ENCODE data around the gene DMWD.
A peak's percentile ranks its signal among the peaks of the same experiment; 100 is the strongest.

DNA sequence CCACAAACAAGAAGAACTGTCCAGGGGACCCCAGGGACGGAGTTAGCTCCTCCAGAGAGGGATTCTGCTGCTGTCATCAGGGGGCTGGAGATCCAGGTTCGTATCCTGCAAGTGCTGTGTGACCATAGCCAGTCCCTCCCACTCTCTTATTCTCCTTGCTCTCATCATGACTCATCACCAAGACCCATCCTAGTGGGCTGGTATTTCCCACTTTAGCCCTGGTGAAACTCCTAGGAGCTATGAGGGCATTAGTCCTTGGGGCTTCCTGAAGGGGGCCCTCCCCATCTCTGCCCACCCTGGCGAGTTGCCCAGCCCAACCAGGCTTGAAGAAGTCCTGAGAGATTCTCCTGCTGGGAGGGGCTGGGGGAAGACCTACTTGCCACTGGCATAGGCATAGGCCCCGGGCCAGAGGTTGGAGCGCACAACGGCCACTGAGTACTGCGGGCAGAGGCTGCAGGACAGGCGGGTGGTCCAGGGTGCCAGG is 7.5 kb upstream of the DMWD start:
- no peak for TF ChIP-seq POLR2A (IDR thresholded peaks at IDR 0.05; ENCODE audit: low read length)
- no peak for TF ChIP-seq MYC (IDR thresholded peaks at IDR 0.05; ENCODE audit: borderline replicate concordance, low read length)
- TF ChIP-seq CEBPB (IDR thresholded peaks at IDR 0.05) = no peak
- TF ChIP-seq, protein P1, sequence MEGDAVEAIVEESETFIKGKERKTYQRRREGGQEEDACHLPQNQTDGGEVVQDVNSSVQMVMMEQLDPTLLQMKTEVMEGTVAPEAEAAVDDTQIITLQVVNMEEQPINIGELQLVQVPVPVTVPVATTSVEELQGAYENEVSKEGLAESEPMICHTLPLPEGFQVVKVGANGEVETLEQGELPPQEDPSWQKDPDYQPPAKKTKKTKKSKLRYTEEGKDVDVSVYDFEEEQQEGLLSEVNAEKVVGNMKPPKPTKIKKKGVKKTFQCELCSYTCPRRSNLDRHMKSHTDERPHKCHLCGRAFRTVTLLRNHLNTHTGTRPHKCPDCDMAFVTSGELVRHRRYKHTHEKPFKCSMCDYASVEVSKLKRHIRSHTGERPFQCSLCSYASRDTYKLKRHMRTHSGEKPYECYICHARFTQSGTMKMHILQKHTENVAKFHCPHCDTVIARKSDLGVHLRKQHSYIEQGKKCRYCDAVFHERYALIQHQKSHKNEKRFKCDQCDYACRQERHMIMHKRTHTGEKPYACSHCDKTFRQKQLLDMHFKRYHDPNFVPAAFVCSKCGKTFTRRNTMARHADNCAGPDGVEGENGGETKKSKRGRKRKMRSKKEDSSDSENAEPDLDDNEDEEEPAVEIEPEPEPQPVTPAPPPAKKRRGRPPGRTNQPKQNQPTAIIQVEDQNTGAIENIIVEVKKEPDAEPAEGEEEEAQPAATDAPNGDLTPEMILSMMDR (IDR thresholded peaks at IDR 0.05) = no peak
- TF ChIP-seq, protein P2, sequence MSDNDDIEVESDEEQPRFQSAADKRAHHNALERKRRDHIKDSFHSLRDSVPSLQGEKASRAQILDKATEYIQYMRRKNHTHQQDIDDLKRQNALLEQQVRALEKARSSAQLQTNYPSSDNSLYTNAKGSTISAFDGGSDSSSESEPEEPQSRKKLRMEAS (IDR thresholded peaks at IDR 0.05) = no peak
- no peak for TF ChIP-seq RAD21 (conservative IDR thresholded peaks at IDR 0.05 in 1 of 2, IDR thresholded peaks at IDR 0.05 in 1 of 2)
- TF ChIP-seq, protein P3, sequence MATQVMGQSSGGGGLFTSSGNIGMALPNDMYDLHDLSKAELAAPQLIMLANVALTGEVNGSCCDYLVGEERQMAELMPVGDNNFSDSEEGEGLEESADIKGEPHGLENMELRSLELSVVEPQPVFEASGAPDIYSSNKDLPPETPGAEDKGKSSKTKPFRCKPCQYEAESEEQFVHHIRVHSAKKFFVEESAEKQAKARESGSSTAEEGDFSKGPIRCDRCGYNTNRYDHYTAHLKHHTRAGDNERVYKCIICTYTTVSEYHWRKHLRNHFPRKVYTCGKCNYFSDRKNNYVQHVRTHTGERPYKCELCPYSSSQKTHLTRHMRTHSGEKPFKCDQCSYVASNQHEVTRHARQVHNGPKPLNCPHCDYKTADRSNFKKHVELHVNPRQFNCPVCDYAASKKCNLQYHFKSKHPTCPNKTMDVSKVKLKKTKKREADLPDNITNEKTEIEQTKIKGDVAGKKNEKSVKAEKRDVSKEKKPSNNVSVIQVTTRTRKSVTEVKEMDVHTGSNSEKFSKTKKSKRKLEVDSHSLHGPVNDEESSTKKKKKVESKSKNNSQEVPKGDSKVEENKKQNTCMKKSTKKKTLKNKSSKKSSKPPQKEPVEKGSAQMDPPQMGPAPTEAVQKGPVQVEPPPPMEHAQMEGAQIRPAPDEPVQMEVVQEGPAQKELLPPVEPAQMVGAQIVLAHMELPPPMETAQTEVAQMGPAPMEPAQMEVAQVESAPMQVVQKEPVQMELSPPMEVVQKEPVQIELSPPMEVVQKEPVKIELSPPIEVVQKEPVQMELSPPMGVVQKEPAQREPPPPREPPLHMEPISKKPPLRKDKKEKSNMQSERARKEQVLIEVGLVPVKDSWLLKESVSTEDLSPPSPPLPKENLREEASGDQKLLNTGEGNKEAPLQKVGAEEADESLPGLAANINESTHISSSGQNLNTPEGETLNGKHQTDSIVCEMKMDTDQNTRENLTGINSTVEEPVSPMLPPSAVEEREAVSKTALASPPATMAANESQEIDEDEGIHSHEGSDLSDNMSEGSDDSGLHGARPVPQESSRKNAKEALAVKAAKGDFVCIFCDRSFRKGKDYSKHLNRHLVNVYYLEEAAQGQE (IDR thresholded peaks at IDR 0.05) = no peak
- TF ChIP-seq HMGXB4 (CRISPR knock-in tag; IDR thresholded peaks at IDR 0.05; ENCODE audit: borderline replicate concordance) = no peak
- TF ChIP-seq JUNB (IDR thresholded peaks at IDR 0.05) = no peak
- TF ChIP-seq MAFK (IDR thresholded peaks at IDR 0.05; ENCODE audit: partially characterized antibody) = peak; percentile 11

Data from A549 (cell line).